ENCODE measurements around the gene ABHD12.

Gene ABHD12

DNA sequence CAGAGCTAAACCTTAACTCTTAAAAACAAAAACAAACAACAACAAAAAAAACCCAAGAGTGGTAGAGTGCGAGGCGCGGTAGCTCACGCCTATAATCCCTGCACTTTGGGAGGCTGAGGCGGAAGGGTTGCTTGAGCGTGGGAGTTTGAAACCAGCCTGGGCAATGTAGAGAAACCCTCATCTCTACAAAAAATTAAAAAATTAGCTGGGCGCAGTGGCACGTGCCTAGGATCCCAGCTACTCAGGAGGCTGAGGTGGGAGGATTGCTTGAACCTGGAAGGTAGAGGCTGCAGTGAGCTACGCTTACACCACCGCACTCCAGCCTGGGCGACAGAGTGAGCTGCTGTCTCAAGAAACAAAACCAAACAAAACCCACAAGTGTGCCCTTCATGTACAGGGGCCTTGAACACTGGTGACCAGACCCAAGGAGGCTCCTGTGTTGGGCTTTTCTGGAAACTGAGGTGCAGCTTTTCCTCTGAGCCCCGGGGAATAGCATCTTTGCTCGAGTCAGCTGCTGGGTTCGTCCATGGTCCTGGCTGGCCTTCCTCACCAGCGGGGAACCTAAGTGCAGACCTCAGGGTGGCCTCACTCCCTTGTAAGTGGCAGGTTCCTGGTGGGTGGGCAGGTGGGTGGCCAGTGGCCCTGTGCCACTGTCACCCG, 102.9 kb downstream of the ABHD12 start:
- no peak overlapping the region for H3K18ac ChIP-seq (ENCODE audit: low read length)
- WGBS (ENCODE audit: extremely low coverage, insufficient coverage, insufficient read length) = no CpG with 5 or more reads among the region's 16 CpGs

DNA sequence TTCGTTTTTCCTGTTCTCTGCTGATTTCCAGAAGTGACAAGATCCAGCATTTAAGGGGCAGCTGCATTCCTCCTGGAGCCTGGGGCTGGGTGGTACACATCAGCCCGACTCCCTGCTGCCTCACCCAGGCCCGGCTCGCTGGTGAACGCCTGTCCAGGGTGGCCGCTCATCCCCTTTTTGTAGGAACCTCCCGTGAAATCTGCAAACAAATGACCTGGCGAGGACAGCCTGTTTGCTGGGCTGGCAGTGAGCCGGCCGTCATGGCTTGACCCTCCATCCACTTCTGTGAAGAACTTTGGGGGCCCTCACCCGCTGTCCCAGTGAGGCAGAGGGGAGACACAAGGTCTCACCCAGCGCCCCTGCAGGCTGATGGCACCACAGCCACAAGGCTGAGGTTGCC, 103.7 kb downstream of the ABHD12 start:
- H2AFZ ChIP-seq (ENCODE audit: insufficient read depth, low read length, poor library complexity) = no peak overlapping the region
- no peak overlapping the region for H4K8ac ChIP-seq (ENCODE audit: low read depth, low read length)
- peaks cover 71 to 83% of the 10 kb centered on the region in 2 experiments for H3K36me3 ChIP-seq (ENCODE audit: control insufficient read depth in 1 of 2, insufficient read depth in 2 of 2, low read length in 2 of 2)
- peaks cover 4% of the 10 kb centered on the region for H3K9me3 ChIP-seq (ENCODE audit: insufficient read depth, low read depth, low read length)
- H3K14ac ChIP-seq (ENCODE audit: low read length) = no peak overlapping the region
- no peaks in the 10 kb centered on the region for H3K79me1 ChIP-seq (ENCODE audit: low read length)
- no peak overlapping the region for H3K4me3 ChIP-seq (ENCODE audit: low read depth, low read length)
- WGBS (ENCODE audit: extremely low coverage, insufficient coverage, insufficient read length) = no CpG with 5 or more reads among the region's 12 CpGs
- H3K18ac ChIP-seq (ENCODE audit: low read length) = no peak overlapping the region
- H2AK5ac ChIP-seq (ENCODE audit: low read length) = no peak overlapping the region
- no peak overlapping the region for H4K91ac ChIP-seq (ENCODE audit: low read depth, low read length)
- no peak overlapping the region for H3K23ac ChIP-seq (ENCODE audit: low read length)
- no peak overlapping the region for H3K9ac ChIP-seq (ENCODE audit: low read length)
- no peak overlapping the region for H4K12ac ChIP-seq (ENCODE audit: low read depth, low read length)
- H2BK5ac ChIP-seq (ENCODE audit: low read depth, low read length, poor library complexity) = no peak overlapping the region
- H3K27ac ChIP-seq (ENCODE audit: low read depth, low read length) = no peak overlapping the region
- no peak overlapping the region for H2BK12ac ChIP-seq (ENCODE audit: low read length)
- no peak overlapping the region for H3K4ac ChIP-seq (ENCODE audit: low read depth, low read length)
- no peaks in the 10 kb centered on the region for H3K79me2 ChIP-seq (ENCODE audit: control insufficient read depth, insufficient read depth, low read length, poor library complexity)
- H3K27me3 ChIP-seq (ENCODE audit: insufficient read depth, low read length) = no peaks in the 10 kb centered on the region
- H2BK120ac ChIP-seq (ENCODE audit: insufficient read depth, low read length, poor library complexity) = no peak overlapping the region
- DNase-seq = no peak
- H3K4me1 ChIP-seq (ENCODE audit: control insufficient read depth in 1 of 2, insufficient read depth in 2 of 2, low read length in 2 of 2) = no peaks in the 10 kb centered on the region
- H3K4me2 ChIP-seq (ENCODE audit: low read length) = no peak overlapping the region

More for the DNA sequence above, 102.9 kb downstream of the ABHD12 start:
- Histone ChIP-seq H3K9me3 (ENCODE audit: insufficient read depth, low read depth, low read length) (peaks cover 4% of the 10 kb centered on the region), H3K79me2 (ENCODE audit: control insufficient read depth, insufficient read depth, low read length, poor library complexity) (no peaks in the 10 kb centered on the region), H2AFZ (ENCODE audit: insufficient read depth, low read length, poor library complexity) (no peak overlapping the region), H3K4me2 (ENCODE audit: low read length) (no peak overlapping the region), H4K91ac (ENCODE audit: low read depth, low read length) (no peak overlapping the region), H2AK5ac (ENCODE audit: low read length) (no peak overlapping the region), H4K12ac (ENCODE audit: low read depth, low read length) (no peak overlapping the region), H3K4me3 (ENCODE audit: low read depth, low read length) (no peak overlapping the region), H3K79me1 (ENCODE audit: low read length) (no peaks in the 10 kb centered on the region), H2BK120ac (ENCODE audit: insufficient read depth, low read length, poor library complexity) (no peak overlapping the region), H3K9ac (ENCODE audit: low read length) (no peak overlapping the region), H3K4me1 (ENCODE audit: control insufficient read depth in 1 of 2, insufficient read depth in 2 of 2, low read length in 2 of 2) (no peaks in the 10 kb centered on the region), H3K27ac (ENCODE audit: low read depth, low read length) (no peak overlapping the region), H3K36me3 (ENCODE audit: control insufficient read depth in 1 of 2, insufficient read depth in 2 of 2, low read length in 2 of 2) (peaks cover 67 to 82% of the 10 kb centered on the region in 2 experiments), H2BK12ac (ENCODE audit: low read length) (no peak overlapping the region), H3K14ac (ENCODE audit: low read length) (no peak overlapping the region), H3K4ac (ENCODE audit: low read depth, low read length) (no peak overlapping the region), H2BK5ac (ENCODE audit: low read depth, low read length, poor library complexity) (no peak overlapping the region), H3K27me3 (ENCODE audit: insufficient read depth, low read length) (no peaks in the 10 kb centered on the region), H4K8ac (ENCODE audit: low read depth, low read length) (no peak overlapping the region), H3K23ac (ENCODE audit: low read length) (no peak overlapping the region)
- DNase-seq = no peak

DNA sequence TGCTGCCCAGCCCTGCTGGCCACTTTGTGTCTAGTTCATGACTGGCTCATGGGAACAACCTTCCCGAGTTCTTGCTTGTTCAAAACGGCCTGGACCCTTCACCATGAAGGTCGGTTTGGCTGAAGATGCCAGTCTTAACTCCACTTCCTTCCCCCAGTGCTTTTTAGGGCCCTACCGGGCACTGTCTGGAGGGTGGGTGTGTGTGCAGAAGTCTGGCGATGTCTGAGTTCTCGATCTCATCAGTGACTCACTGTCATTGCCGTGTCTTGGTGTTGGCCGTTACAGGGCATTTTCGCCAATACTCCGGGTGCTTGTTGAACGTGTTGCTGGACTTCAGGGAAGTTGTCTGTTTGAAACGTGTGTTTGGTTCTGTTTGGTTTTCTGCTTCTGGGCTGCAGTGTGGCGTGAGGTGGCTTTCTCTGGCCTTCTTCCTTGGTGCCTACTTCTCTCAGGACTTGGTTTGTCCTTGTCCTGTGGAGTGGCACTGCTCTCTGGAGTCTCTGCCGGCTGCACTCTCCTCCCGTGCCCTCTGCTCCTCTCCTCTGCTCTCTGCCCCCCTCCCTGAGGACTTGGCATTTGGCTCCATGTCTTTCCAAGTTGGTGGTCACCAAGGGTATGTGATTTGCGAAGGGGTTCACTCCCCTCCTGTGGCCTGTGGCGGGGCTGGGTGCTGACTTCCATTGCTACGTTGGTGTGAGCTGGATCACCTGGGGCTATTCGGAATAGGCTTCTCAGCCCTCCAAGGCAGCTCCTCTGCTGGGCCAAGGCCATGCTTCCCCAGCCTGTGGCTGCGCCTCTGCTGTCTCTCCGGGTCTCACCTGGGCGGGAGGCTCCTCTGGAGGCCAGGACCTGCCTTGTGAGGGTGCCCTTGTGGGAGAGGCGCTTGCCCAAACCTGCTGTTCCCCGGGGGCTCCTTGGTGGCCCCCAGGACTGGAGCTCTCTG, 104.5 kb downstream of the ABHD12 start:
- WGBS (ENCODE audit: extremely low coverage, insufficient coverage, insufficient read length) = no CpG with 5 or more reads among the region's 24 CpGs
- no peak overlapping the region for H2BK120ac ChIP-seq (ENCODE audit: insufficient read depth, low read length, poor library complexity)
- no peak overlapping the region for H3K23ac ChIP-seq (ENCODE audit: low read length)
- H3K14ac ChIP-seq (ENCODE audit: low read length) = no peak overlapping the region
- no peak overlapping the region for H4K12ac ChIP-seq (ENCODE audit: low read depth, low read length)
- H3K9me3 ChIP-seq (ENCODE audit: insufficient read depth, low read depth, low read length) = peaks cover 4% of the 10 kb centered on the region
- H3K79me2 ChIP-seq (ENCODE audit: control insufficient read depth, insufficient read depth, low read length, poor library complexity) = no peaks in the 10 kb centered on the region
- no peaks in the 10 kb centered on the region for H3K27me3 ChIP-seq (ENCODE audit: insufficient read depth, low read length)
- no peak for DNase-seq
- no peak overlapping the region for H2BK5ac ChIP-seq (ENCODE audit: low read depth, low read length, poor library complexity)
- no peak overlapping the region for H3K9ac ChIP-seq (ENCODE audit: low read length)
- no peak overlapping the region for H3K4ac ChIP-seq (ENCODE audit: low read depth, low read length)
- no peak overlapping the region for H3K18ac ChIP-seq (ENCODE audit: low read length)
- H3K27ac ChIP-seq (ENCODE audit: low read depth, low read length) = no peak overlapping the region
- no peaks in the 10 kb centered on the region for H3K79me1 ChIP-seq (ENCODE audit: low read length)
- no peak overlapping the region for H3K4me2 ChIP-seq (ENCODE audit: low read length)
- no peak overlapping the region for H3K4me3 ChIP-seq (ENCODE audit: low read depth, low read length)
- H3K36me3 ChIP-seq (ENCODE audit: control insufficient read depth in 1 of 2, insufficient read depth in 2 of 2, low read length in 2 of 2) = peaks cover 72 to 84% of the 10 kb centered on the region in 2 experiments
- H4K8ac ChIP-seq (ENCODE audit: low read depth, low read length) = no peak overlapping the region
- H2AK5ac ChIP-seq (ENCODE audit: low read length) = no peak overlapping the region
- H2BK12ac ChIP-seq (ENCODE audit: low read length) = no peak overlapping the region
- no peaks in the 10 kb centered on the region for H3K4me1 ChIP-seq (ENCODE audit: control insufficient read depth in 1 of 2, insufficient read depth in 2 of 2, low read length in 2 of 2)
- no peak overlapping the region for H4K91ac ChIP-seq (ENCODE audit: low read depth, low read length)
- no peak overlapping the region for H2AFZ ChIP-seq (ENCODE audit: insufficient read depth, low read length, poor library complexity)

DNA sequence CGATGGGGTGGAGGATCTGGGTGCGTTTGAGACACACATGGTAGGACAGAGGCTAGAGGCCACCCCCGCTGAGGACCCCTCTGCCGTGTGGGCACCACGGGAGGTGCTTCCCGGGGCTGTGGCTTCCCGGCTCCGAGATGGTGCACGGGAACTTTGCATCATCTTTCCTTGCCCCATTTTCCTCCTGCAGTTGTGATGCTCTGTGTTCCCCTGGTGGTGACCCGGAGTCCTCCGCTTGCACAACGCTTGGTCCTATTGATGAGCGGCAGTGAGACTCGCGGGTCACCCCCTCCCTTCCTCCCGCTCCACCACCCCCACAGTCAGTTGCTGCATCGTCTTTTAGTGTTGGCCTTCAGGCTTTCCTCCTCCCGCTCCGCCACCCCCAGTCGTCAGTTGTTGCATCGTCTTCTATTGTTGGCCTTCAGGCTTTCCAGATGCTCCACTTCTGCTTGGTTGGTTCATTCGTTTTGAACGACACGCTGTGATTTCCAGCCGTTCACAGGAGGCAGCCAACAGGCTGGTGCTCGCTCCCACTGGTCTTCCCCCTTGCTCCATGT, 105.5 kb downstream of the ABHD12 start:
- H3K4me1 ChIP-seq (ENCODE audit: control insufficient read depth in 1 of 2, insufficient read depth in 2 of 2, low read length in 2 of 2) = no peaks in the 10 kb centered on the region
- no CpG with 5 or more reads among the region's 26 CpGs for WGBS (ENCODE audit: extremely low coverage, insufficient coverage, insufficient read length)

More for the DNA sequence above, 105.5 kb downstream of the ABHD12 start:
- Histone ChIP-seq H4K8ac (ENCODE audit: low read depth, low read length) (no peak overlapping the region), H3K79me1 (ENCODE audit: low read length) (no peaks in the 10 kb centered on the region), H3K23ac (ENCODE audit: low read length) (no peak overlapping the region), H3K18ac (ENCODE audit: low read length) (no peak overlapping the region), H4K12ac (ENCODE audit: low read depth, low read length) (no peak overlapping the region), H2BK5ac (ENCODE audit: low read depth, low read length, poor library complexity) (no peak overlapping the region), H2BK120ac (ENCODE audit: insufficient read depth, low read length, poor library complexity) (no peak overlapping the region), H3K9ac (ENCODE audit: low read length) (no peak overlapping the region), H2AK5ac (ENCODE audit: low read length) (no peak overlapping the region), H3K27ac (ENCODE audit: low read depth, low read length) (no peak overlapping the region), H3K4me3 (ENCODE audit: low read depth, low read length) (no peak overlapping the region), H2AFZ (ENCODE audit: insufficient read depth, low read length, poor library complexity) (no peak overlapping the region), H3K4me2 (ENCODE audit: low read length) (no peak overlapping the region), H3K27me3 (ENCODE audit: insufficient read depth, low read length) (no peaks in the 10 kb centered on the region), H3K14ac (ENCODE audit: low read length) (no peak overlapping the region), H2BK12ac (ENCODE audit: low read length) (no peak overlapping the region), H4K91ac (ENCODE audit: low read depth, low read length) (no peak overlapping the region), H3K79me2 (ENCODE audit: control insufficient read depth, insufficient read depth, low read length, poor library complexity) (no peaks in the 10 kb centered on the region), H3K9me3 (ENCODE audit: insufficient read depth, low read depth, low read length) (peaks cover 4% of the 10 kb centered on the region), H3K4ac (ENCODE audit: low read depth, low read length) (no peak overlapping the region), H3K36me3 (ENCODE audit: control insufficient read depth in 1 of 2, insufficient read depth in 2 of 2, low read length in 2 of 2) (peaks cover 70 to 84% of the 10 kb centered on the region in 2 experiments)
- no peak for DNase-seq
